ENCODE data around the gene GLUD2. TPM values are rescaled to one million over a fixed set of nuclear protein-coding genes. Genes with fewer than 3 reads are reported as not detected.

GLUD2 gene
- total and polyA plus RNA-seq, 2 of the 4 experiments (the other 2 are of a cell fraction), result 0.51 to 1.6 TPM

- no CpG with 5 or more reads among the region's 2 CpGs for WGBS, 2 experiments (ENCODE audit: extremely low coverage in 2 of 2, insufficient read length in 1 of 2)
Measured at GRCh38 chrX:121052122-121052521, 4.7 kb downstream of the GLUD2 start.

More at GRCh38 chrX:121052122-121052521, 4.7 kb downstream of the GLUD2 start:
- ChIA-PET POLR2A (ENCODE audit: unreplicated experiment) (no interaction called here), CTCF (no interaction called here)
- Histone ChIP-seq H2AK5ac (ENCODE audit: low read depth, low read length) (no peak overlapping the region), H2AK9ac (replicated peaks; ENCODE audit: low read depth, low read length, poor library complexity) (no peak overlapping the region), H3K79me1 (ENCODE audit: low read depth in 1 of 2, low read length in 2 of 2) (no peaks in the 10 kb centered on the region), H2BK120ac (ENCODE audit: low read depth, low read length) (no peak overlapping the region), H3K4me2 (ENCODE audit: low read depth, low read length) (no peak overlapping the region), H4K91ac (ENCODE audit: insufficient read depth, low read depth, low read length) (no peak overlapping the region), H3K27me3 (ENCODE audit: control insufficient read depth, insufficient read depth, low read length) (no peaks in the 10 kb centered on the region), H2BK15ac (ENCODE audit: low read depth, low read length) (no peak overlapping the region), H3K36me3 (ENCODE audit: control insufficient read depth, insufficient read depth, low read length) (no peaks in the 10 kb centered on the region), H3K9me3 (ENCODE audit: control insufficient read depth, insufficient read depth, low read length) (no peaks in the 10 kb centered on the region), H3K18ac (ENCODE audit: low read depth, low read length) (no peak overlapping the region), H3K4ac (ENCODE audit: low read depth, low read length) (no peak overlapping the region), H3K4me3 (ENCODE audit: insufficient read depth, low read depth, low read length) (no peak overlapping the region), H4K8ac (ENCODE audit: low read depth in 2 of 2, low read length in 2 of 2) (no peak overlapping the region), H4K20me1 (ENCODE audit: insufficient read depth, low read length) (no peaks in the 10 kb centered on the region), H4K5ac (ENCODE audit: low read depth, low read length) (no peak overlapping the region), H2BK5ac (ENCODE audit: low read depth, low read length, poor library complexity, severe bottlenecking) (no peak overlapping the region), H3K9ac (ENCODE audit: low read depth, low read length) (no peak overlapping the region), H3K9me1 (ENCODE audit: insufficient read depth, low read length) (no peaks in the 10 kb centered on the region), H3K14ac (replicated peaks; ENCODE audit: low read depth, low read length) (no peak overlapping the region), H3K27ac (ENCODE audit: insufficient read depth, low read length) (no peak overlapping the region), H3K4me1 (ENCODE audit: control insufficient read depth, insufficient read depth, low read length) (no peaks in the 10 kb centered on the region), H2BK20ac (ENCODE audit: low read depth, low read length) (no peak overlapping the region), H3K56ac (ENCODE audit: extremely low read depth, insufficient read depth, low read length) (no peak overlapping the region), H3K23ac (ENCODE audit: low read depth, low read length) (no peak overlapping the region), H2AFZ (replicated peaks; ENCODE audit: low read length, poor library complexity) (no peak overlapping the region)
- intact Hi-C loops (cut with micrococcal nuclease), result no loop called here
- DNase-seq (no peak), ATAC-seq (ENCODE audit: low read depth) (no peak)
- TF ChIP-seq MXI1 (IDR thresholded peaks at IDR 0.05; ENCODE audit: borderline replicate concordance, low read depth, low read length) (no peak), CEBPB (IDR thresholded peaks at IDR 0.05; ENCODE audit: low read depth, low read length) (no peak), NFE2L2 (IDR thresholded peaks at IDR 0.05; ENCODE audit: low read depth, low read length) (no peak), RFX5 (IDR thresholded peaks at IDR 0.05; ENCODE audit: low read depth, low read length) (no peak), ELK1 (IDR thresholded peaks at IDR 0.05; ENCODE audit: borderline replicate concordance, low read depth, low read length) (no peak), CHD1 (IDR thresholded peaks at IDR 0.05; ENCODE audit: low read depth, low read length) (no peak), USF2 (IDR thresholded peaks at IDR 0.05; ENCODE audit: low read depth, low read length) (no peak), MAZ (IDR thresholded peaks at IDR 0.05; ENCODE audit: borderline replicate concordance, low read depth, low read length) (no peak), FOS (IDR thresholded peaks at IDR 0.05; ENCODE audit: low read depth, low read length) (no peak), RCOR1 (IDR thresholded peaks at IDR 0.05; ENCODE audit: insufficient replicate concordance, low read length) (no peak), RAD21 (IDR thresholded peaks at IDR 0.05; ENCODE audit: low read length) (no peak), BHLHE40 (IDR thresholded peaks at IDR 0.05; ENCODE audit: low read depth, low read length) (no peak), CTCF (conservative IDR thresholded peaks at IDR 0.05; ENCODE audit: low read depth, low read length) (no peak), POLR2A (IDR thresholded peaks at IDR 0.05; ENCODE audit: low read depth, low read length) (no peak)
- no TSS peak for BruUV-seq (replicated peaks)
- in situ Hi-C loops (cut with MboI; ENCODE audit: low sequenced_read_pairs), result no loop called here
- dilution Hi-C loops (cut with HindIII; ENCODE audit: low sequenced_read_pairs, unreplicated experiment), result no loop called here
